ENCODE measurements around the gene KEAP1.

The KEAP1 gene

DNA sequence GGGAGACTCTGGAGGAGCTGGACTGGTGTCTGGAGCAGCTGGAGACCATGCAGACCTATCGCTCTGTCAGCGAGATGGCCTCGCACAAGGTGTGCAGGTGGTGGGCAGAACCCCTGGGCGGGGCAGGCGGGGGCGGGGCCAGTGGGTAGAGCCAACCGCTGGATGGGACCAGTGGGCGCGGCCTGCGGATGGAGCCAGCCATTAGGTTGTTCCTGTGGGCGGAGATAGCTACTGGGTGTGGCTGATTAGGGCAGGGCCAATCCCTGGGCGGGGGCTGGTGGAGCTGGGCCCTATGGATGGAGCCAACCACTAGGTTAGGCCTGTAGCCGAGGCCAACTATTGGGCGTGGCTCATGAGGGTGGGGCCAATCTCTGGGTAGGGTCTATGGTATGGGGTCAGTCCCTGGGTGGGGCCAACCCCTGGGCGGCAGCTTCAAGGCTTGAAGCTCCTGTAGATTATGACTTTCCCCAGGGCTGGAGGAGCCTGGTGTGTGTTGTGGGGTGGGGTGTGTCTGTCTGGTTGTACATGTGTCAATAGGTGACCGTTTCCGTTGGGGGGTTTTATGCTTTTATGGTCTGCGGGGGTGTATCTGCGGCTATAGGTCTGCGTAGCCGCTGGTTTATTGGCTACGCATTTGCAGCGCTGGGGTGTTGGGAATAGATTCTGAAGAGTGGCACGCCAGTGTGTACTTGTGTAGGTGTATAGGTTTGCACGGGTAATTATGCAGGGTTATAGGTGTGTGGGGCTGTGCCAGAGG is 52.1 kb downstream of the KEAP1 start:
- no peak for DNase-seq (ENCODE audit: low read depth in 1 of 2, low spot score in 1 of 2)

DNA sequence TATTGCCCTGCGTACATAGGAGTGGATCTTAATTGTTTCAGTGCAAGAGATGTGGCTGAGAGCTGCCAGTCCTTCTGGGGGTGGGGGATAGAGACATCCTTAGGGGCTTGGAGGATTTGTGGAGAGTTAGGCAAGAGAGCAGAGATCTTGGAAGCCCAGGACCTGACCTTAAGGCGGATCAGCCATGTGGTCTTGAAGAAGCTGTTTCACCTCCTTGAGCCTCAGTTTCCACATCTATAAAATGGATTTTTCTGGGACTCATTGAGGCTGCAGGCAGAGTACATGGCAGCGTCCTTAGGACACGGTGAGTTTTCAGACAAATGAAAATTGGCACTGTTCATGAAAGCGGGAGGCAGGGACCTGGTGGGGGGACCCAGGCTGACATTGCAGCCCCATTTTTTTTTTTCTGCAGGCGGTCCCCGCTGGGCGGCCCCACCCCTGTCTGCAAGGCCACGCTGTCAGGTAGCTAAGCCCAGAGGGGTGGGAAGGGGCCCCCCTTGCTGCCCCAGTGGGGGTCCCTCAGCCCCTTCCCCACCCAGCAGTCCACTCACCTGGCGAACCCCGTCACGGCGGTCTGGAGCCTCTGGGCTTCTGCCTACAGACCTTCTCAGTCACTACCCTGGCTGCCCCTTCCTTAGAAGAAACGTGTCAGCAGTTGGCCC is 52.8 kb downstream of the KEAP1 start:
- DNase-seq (ENCODE audit: low read depth in 1 of 2, low spot score in 1 of 2) = no peak

DNA sequence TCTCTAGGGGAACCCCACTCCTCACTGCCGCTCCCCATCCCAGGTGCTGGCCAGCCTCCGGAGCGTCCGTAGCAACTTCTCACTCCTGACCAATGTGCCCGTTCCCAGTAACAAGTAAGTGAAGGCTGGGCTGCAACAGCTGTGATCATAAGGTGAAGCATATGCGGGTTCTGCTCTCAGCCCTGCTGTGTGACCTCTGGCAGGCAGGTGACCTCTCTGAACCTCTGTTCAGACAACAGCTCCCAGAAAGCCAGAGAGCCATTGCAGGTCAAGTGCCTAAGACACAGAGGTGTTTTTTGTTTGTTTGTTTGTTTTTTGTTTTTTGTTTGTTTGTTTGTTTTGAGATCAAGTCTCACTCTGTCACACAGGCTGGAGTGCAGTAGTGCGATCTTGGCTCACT is 54.1 kb downstream of the KEAP1 start:
- no peak for DNase-seq (ENCODE audit: low read depth in 1 of 2, low spot score in 1 of 2)

DNA sequence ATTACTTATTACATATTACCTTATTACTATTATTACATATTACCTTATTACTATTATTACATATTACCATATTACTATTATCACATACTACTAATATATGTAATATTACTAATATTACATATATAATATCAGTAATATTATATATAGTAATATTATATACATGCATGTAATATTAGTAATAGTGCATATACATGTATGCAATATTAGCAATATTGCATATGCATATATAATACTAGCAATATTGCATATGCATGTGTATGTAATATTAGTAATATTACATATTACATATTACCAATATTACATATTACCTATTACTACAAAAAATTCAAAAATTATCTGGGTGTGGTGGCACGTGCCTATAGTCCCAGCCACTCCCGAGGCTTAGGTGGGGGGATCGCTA is 60.5 kb downstream of the KEAP1 start:
- DNase-seq (ENCODE audit: low read depth in 1 of 2, low spot score in 1 of 2) = no peak

DNA sequence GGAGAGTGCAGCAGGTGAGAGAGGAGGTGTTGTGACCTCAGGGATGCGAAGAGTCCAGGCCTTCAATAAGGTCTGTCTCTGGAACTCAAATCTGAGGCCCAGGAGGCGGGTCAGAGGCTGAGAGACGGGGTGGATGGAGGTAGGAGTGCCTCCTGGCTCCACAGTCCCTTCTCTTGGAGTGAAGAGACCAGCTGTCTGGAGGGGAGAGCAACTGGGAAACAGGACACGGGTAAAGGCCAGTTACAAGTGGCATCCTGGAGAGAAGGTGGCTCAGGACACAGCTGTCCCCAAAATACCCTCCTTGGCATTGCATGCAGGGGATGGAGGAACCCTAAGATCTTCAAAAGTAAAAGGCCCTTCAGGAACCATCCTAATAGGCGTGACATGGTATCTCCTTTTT is 63.6 kb downstream of the KEAP1 start:
- DNase-seq (ENCODE audit: low read depth in 1 of 2, low spot score in 1 of 2) = no peak
